Measurements from ENCODE around the gene ABCA10.

ABCA10 gene

DNA sequence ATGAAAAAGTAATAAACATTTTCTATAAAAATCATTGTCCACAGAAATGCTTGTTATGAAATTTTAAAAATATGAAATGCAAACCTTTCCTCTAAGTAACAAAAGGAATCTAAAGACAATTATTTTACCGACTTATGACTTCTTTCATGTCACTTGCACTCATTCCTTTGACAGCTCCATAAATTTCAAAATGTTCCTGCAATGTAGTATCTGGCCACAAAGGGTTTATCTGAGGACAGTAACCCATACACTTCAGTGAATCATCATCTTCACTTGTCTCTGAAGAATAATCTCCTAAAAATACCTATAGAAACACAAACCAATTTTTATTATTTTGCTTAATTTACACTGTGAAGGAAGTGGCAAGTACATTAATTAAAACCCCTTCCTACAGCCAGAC lies 25.6 kb upstream of the ABCA10 start:
- Histone ChIP-seq H3K4me3 (no peak overlapping the region), H4K20me1 (no peaks in the 10 kb centered on the region), H3K4me1 (no peaks in the 10 kb centered on the region), H3K4me2 (no peak overlapping the region), H3K9ac (no peak overlapping the region), H3K36me3 (no peaks in the 10 kb centered on the region), H3K27me3 (no peaks in the 10 kb centered on the region), H3K9me3 (replicated peaks in 1 of 11) (no peaks in the 10 kb centered on the region), H3K27ac (no peak overlapping the region)
- TF ChIP-seq Cebpa-rat (IDR thresholded peaks at IDR 0.05): no peak

DNA sequence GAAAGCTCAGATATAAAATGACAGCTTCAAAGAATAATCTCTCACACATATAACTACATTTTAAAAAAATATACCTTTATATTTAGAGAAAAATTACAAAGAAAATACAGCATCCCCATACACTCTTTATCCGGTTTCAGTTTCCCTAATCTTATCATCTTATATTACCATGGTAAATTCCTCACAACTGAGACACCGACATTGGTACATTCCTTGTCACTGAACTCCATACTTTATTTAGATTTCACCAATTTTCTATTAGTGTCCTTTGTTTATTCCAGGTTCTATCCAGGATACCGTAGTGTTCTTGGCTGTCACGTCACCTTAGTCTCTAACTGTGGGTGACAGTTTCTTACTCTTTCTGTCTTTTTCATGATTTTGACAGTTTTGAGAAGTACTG lies 22.0 kb upstream of the ABCA10 start:
- H3K27ac ChIP-seq: no peak overlapping the region

DNA sequence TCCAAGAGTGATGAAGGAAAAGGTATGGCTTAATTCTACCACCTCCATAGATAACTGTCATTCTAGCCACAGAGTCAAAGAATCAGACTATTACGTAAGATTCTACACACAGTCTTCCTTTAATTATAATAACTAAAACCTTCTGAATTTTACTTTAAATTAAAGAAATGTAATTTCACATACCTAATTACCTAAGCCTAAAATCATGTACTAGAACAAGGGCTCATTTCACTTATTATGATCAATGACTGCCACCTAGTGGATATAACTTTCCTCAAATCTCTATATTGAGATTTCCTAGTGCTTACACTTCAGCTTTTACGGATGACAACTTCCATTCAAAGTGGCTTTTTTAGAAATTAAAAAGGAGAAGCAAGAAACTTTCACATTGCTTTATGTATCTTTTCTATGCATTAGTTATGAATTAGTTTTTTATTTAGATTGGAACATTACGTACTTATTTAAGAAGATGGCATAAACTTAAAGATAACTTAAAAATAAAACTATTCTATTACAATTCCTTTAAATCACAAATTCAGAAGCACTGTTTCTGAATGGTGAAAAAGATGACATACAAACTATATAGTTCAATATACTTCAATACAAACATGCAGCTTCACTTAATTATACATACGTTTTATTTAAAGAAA lies 18.2 kb upstream of the ABCA10 start:
- Histone ChIP-seq H3K27ac (no peak overlapping the region), H4K20me1 (no peaks in the 10 kb centered on the region), H3K4me3 (no peak overlapping the region)

More for the DNA sequence above, 22.0 kb upstream of the ABCA10 start:
- H3K27me3 ChIP-seq: no peaks in the 10 kb centered on the region
- no peaks in the 10 kb centered on the region for H4K20me1 ChIP-seq
- no peaks in the 10 kb centered on the region for H3K4me1 ChIP-seq
- no peaks in the 10 kb centered on the region for H3K36me3 ChIP-seq
- no peaks in the 10 kb centered on the region for H3K9me3 ChIP-seq (replicated peaks in 1 of 11)
- no peak overlapping the region for H3K4me3 ChIP-seq
- H3K9ac ChIP-seq: no peak overlapping the region
- TF ChIP-seq Cebpa-rat (IDR thresholded peaks at IDR 0.05): no peak
- H3K4me2 ChIP-seq: no peak overlapping the region

DNA sequence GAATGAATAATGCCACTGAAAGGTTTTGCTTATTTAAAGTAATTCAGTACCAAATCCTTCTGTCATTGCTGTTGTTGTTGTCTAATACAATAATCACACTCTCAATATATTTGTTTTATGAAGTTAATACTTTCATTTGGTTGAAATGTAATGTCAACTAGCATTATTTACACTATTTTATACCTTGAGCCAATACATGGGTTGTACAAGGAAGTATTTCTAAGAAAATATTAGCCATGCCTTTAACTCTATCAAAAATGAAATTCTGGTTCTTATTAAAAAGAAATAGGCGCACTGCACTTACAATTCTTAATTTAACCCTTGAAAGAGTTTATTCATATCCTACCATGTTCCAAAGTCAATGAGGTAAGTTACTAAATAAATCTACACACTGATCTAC lies 17.6 kb upstream of the ABCA10 start:
- Histone ChIP-seq H3K36me3 (no peaks in the 10 kb centered on the region), H3K4me1 (no peaks in the 10 kb centered on the region), H3K9ac (no peak overlapping the region), H3K27ac (no peak overlapping the region), H3K27me3 (no peaks in the 10 kb centered on the region), H4K20me1 (no peaks in the 10 kb centered on the region), H3K4me3 (no peak overlapping the region), H3K4me2 (no peak overlapping the region), H3K9me3 (replicated peaks in 1 of 11) (no peaks in the 10 kb centered on the region)
- TF ChIP-seq Cebpa-rat (IDR thresholded peaks at IDR 0.05): no peak

More for the DNA sequence above, 18.2 kb upstream of the ABCA10 start:
- 0 out of 22 replicates have a peak, but pooled peaks of 1 of the 11 experiments have one; percentile 34 for TF ChIP-seq Cebpa-rat (IDR thresholded peaks at IDR 0.05)
- Histone ChIP-seq H3K9ac (no peak overlapping the region), H3K9me3 (replicated peaks in 1 of 11) (no peaks in the 10 kb centered on the region), H3K36me3 (no peaks in the 10 kb centered on the region), H3K27me3 (no peaks in the 10 kb centered on the region), H3K4me2 (no peak overlapping the region), H3K4me1 (no peaks in the 10 kb centered on the region)

DNA sequence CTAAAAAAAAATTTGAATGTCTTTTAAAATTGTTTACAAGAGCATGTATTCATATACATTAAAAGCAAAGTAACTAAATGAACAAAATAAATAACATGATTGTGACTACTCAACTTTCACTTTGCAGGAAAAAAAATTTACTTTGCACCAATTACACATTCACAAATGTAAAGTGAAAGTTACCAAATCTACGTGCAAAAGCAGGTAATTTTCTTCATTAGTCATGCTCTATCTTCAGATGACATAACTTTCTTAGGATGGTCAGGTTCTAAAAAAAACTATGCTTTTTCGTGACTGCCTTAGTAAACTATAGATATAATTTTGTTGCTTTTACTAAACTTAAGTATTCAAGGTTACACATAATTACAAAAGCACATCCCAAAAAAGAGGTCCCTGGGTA lies 17.0 kb upstream of the ABCA10 start:
- TF ChIP-seq Cebpa-rat (IDR thresholded peaks at IDR 0.05): no peak
- no peak overlapping the region for H3K4me3 ChIP-seq
- no peaks in the 10 kb centered on the region for H3K27me3 ChIP-seq
- H3K27ac ChIP-seq: no peak overlapping the region
- no peak overlapping the region for H3K4me2 ChIP-seq
- H4K20me1 ChIP-seq: no peaks in the 10 kb centered on the region
- H3K36me3 ChIP-seq: no peaks in the 10 kb centered on the region
- no peaks in the 10 kb centered on the region for H3K9me3 ChIP-seq (replicated peaks in 1 of 11)
- peaks cover 0 to 1% (median 0%) of the 10 kb centered on the region in 10 experiments; a peak in 1 of 20 replicates for H3K4me1 ChIP-seq
- H3K9ac ChIP-seq: no peak overlapping the region

DNA sequence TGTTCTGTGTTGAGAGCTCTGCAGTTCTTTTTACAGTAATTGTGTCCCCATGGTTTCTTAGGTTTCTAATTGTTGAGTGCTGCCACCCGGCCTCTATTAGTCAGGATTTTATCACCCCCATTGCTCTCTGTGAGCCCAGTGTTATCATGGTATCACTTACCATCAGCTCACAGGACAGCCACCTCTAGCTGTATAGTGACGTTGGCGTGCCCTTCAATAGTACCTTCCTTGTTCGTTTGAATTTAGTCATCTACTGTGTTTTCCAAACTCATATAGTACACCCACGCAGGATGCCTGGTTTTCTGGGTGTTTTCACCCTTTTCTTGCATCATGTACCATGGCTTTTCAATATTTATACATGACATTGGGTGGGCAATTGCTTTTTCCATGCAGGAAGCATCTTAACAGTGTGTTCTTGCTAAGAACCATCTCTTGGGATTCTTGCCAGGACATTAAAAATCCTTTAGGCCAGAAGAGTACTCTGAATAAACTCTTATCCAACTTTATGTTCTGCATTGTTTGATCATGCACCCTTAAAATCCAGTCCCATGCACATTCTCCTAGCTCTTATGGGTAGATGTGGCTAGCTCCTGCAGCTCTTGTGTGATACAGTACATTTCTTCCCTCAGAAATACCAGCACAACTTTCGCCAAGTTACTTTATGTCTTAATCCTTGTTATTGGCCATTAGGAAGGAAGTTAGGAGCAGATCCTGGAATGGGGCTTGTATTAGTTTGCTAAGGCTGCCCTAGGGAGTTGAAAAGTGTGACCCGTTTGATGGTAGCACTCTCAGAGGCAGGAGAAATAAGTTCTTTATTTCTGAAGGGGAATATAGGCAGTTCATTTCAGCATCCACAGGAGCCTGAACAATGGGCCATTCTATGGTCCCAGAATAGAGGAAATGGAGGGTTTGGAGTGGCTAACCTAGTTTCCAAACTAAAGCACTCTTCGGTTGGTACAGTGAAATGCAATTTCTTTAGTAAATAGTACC lies 11.3 kb upstream of the ABCA10 start:
- H3K27ac ChIP-seq: no peak overlapping the region

DNA sequence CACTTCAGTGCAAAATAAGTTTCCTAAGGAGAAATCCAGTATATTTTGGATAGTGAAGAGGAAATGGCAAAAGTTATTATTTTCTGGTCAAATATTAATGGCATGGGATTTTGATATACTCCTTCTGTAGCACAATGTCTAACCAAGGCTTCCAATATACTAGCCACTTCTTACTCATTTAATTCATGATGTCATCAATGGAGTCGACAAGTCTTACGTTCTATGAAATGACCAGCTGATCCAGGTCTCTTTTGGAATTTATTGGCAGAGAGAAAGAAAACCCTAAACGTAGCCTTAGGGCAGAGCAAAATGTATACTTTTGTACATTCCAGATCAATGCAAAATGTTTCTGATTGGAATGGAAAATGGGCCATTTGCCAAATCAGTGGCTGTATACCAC lies 8.3 kb upstream of the ABCA10 start:
- Histone ChIP-seq H3K9ac (no peak overlapping the region), H3K27me3 (no peaks in the 10 kb centered on the region), H3K36me3 (peaks cover 0 to 9% (median 0%) of the 10 kb centered on the region in 11 experiments; a peak in 2 of 22 replicates), H3K4me2 (no peak overlapping the region), H3K4me3 (no peak overlapping the region), H3K27ac (no peak overlapping the region), H3K9me3 (replicated peaks in 1 of 11) (peaks cover 6 to 26% (median 17%) of the 10 kb centered on the region in 11 experiments), H4K20me1 (no peaks in the 10 kb centered on the region), H3K4me1 (peaks cover 0 to 21% (median 0%) of the 10 kb centered on the region in 10 experiments; a peak in 7 of 20 replicates)
- no peak for TF ChIP-seq Cebpa-rat (IDR thresholded peaks at IDR 0.05)

More for the DNA sequence above, 11.3 kb upstream of the ABCA10 start:
- no peaks in the 10 kb centered on the region for H4K20me1 ChIP-seq
- H3K4me3 ChIP-seq: no peak overlapping the region
- no peak for TF ChIP-seq Cebpa-rat (IDR thresholded peaks at IDR 0.05)
- H3K9me3 ChIP-seq (replicated peaks in 1 of 11): no peaks in the 10 kb centered on the region
- H3K4me2 ChIP-seq: no peak overlapping the region
- no peak overlapping the region for H3K9ac ChIP-seq
- H3K27me3 ChIP-seq: no peaks in the 10 kb centered on the region
- no peaks in the 10 kb centered on the region for H3K36me3 ChIP-seq
- peaks cover 0 to 9% (median 0%) of the 10 kb centered on the region in 10 experiments; a peak in 7 of 20 replicates for H3K4me1 ChIP-seq

DNA sequence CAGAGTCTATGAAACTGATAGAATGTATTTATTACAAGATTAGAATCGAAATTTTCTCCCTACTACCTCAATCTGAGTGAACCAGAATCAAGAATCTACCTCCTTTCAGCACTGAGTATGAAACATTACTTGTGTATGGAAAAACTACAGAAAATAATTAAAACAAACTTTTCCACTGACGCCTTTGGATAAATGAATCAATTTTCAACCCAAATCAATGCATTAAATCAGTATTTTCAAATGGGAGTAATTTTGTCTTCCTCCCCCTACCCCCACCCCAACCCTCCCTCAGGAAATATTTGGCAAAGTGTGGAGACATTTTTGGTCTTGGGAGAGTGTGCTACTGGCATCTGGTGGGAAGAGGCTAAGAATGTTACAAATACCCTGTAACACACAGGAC lies 7.8 kb upstream of the ABCA10 start:
- Histone ChIP-seq H3K4me1 (peaks cover 0 to 21% (median 0%) of the 10 kb centered on the region in 10 experiments; a peak in 7 of 20 replicates), H3K4me3 (no peak overlapping the region), H4K20me1 (no peaks in the 10 kb centered on the region), H3K27ac (no peak overlapping the region), H3K4me2 (no peak overlapping the region), H3K36me3 (peaks cover 0 to 11% (median 0%) of the 10 kb centered on the region in 11 experiments; a peak in 2 of 22 replicates), H3K9me3 (replicated peaks in 1 of 11) (peaks cover 6 to 30% (median 17%) of the 10 kb centered on the region in 11 experiments), H3K9ac (no peak overlapping the region), H3K27me3 (no peaks in the 10 kb centered on the region)
- TF ChIP-seq Cebpa-rat (IDR thresholded peaks at IDR 0.05): no peak
